Ishikawa (cell line): ENCODE data around the gene ATF2.

Experiments used
- CEBPB ChIP-seq: IDR thresholded peaks from 2 replicates; pipeline ENCODE4 v1.6.1; 2012
- CREB1 ChIP-seq: IDR thresholded peaks from 2 replicates; pipeline ENCODE4 v1.6.1; 2012; ENCODE audit warnings: low read depth
- EGR1 ChIP-seq: IDR thresholded peaks from 2 replicates; pipeline ENCODE4 v1.6.1; 2012
- EP300 ChIP-seq: IDR thresholded peaks from 2 replicates; pipeline ENCODE4 v1.6.1; 2012; ENCODE audit warnings: borderline replicate concordance
- FOXM1 ChIP-seq: IDR thresholded peaks from 2 replicates; pipeline ENCODE4 v1.6.1; 2012; ENCODE audit warnings: low read depth, borderline replicate concordance
- NFIC ChIP-seq: IDR thresholded peaks from 2 replicates; pipeline ENCODE4 v1.6.1; 2012
- RAD21 ChIP-seq: IDR thresholded peaks from 2 replicates; pipeline ENCODE4 v1.6.1; 2012; ENCODE audit warnings: low read depth
- TAF1 ChIP-seq: IDR thresholded peaks from 2 replicates; pipeline ENCODE4 v1.6.1; 2012; ENCODE audit warnings: low read depth, mild to moderate bottlenecking
- TEAD4 ChIP-seq: IDR thresholded peaks from 2 replicates; pipeline ENCODE4 v1.6.1; 2012
- YY1 ChIP-seq: IDR thresholded peaks from 2 replicates; pipeline ENCODE4 v1.6.1; 2012; ENCODE audit warnings: low read depth
- TF ChIP-seq, protein P1 (sequence below): IDR thresholded peaks from 2 replicates; pipeline ENCODE4 v1.6.1; 2012
- TF ChIP-seq, protein P2 (sequence below): IDR thresholded peaks from 2 replicates; pipeline ENCODE4 v1.6.1; 2012
- TF ChIP-seq, protein P3 (sequence below): IDR thresholded peaks from 2 replicates; pipeline ENCODE4 v1.6.1; 2012; ENCODE audit warnings: low read depth, mild to moderate bottlenecking

DNA sequence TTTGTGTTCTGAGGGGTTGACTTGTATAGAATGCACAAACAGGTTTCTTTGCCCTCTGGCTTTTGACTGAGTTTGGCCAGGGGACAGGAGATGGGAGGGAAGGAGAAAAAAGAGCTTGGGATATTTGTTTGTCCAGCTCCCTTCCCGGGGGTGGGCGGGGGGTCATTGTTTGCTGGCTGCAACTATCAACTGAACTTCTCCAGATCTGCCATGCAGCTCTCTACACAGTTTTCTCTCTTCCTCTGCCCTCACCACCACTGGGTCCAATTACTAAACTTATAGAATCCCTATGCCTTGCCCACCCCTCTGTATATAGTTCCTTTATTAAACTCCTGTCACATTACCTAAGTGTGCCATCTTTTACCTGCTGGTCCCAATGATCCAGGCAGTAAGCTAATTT, 130.1 kb downstream of the ATF2 start:
- TF ChIP-seq TAF1 (no peak), EP300 (no peak), RAD21 (no peak), EGR1 (no peak), YY1 (no peak), CEBPB (no peak), TEAD4 (no peak), NFIC (no peak), CREB1 (no peak), FOXM1 (no peak)
- TF ChIP-seq, protein P1, sequence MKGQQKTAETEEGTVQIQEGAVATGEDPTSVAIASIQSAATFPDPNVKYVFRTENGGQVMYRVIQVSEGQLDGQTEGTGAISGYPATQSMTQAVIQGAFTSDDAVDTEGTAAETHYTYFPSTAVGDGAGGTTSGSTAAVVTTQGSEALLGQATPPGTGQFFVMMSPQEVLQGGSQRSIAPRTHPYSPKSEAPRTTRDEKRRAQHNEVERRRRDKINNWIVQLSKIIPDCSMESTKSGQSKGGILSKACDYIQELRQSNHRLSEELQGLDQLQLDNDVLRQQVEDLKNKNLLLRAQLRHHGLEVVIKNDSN = no peak
- TF ChIP-seq, protein P2, sequence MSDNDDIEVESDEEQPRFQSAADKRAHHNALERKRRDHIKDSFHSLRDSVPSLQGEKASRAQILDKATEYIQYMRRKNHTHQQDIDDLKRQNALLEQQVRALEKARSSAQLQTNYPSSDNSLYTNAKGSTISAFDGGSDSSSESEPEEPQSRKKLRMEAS = no peak
- TF ChIP-seq, protein P3, sequence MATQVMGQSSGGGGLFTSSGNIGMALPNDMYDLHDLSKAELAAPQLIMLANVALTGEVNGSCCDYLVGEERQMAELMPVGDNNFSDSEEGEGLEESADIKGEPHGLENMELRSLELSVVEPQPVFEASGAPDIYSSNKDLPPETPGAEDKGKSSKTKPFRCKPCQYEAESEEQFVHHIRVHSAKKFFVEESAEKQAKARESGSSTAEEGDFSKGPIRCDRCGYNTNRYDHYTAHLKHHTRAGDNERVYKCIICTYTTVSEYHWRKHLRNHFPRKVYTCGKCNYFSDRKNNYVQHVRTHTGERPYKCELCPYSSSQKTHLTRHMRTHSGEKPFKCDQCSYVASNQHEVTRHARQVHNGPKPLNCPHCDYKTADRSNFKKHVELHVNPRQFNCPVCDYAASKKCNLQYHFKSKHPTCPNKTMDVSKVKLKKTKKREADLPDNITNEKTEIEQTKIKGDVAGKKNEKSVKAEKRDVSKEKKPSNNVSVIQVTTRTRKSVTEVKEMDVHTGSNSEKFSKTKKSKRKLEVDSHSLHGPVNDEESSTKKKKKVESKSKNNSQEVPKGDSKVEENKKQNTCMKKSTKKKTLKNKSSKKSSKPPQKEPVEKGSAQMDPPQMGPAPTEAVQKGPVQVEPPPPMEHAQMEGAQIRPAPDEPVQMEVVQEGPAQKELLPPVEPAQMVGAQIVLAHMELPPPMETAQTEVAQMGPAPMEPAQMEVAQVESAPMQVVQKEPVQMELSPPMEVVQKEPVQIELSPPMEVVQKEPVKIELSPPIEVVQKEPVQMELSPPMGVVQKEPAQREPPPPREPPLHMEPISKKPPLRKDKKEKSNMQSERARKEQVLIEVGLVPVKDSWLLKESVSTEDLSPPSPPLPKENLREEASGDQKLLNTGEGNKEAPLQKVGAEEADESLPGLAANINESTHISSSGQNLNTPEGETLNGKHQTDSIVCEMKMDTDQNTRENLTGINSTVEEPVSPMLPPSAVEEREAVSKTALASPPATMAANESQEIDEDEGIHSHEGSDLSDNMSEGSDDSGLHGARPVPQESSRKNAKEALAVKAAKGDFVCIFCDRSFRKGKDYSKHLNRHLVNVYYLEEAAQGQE = no peak
